Measurements from ENCODE around the gene DOCK2. TPM values are rescaled to one million over a fixed set of nuclear protein-coding genes. Genes with fewer than 3 reads are reported as not detected.

Gene DOCK2
- total and polyA plus RNA-seq, 2 of the 8 experiments (the other 6 are each of a cell fraction or from before 2014, with no cell fraction given) = 3.9 to 5.7 TPM

GRCh38 chr5:169732841-169733240 is 95.8 kb downstream of the DOCK2 start:
- Histone ChIP-seq H3K4me3 (ENCODE audit: extremely low read depth in 1 of 4, insufficient read depth in 2 of 4, low read depth in 3 of 4, low read length in 4 of 4) (no peak overlapping the region), H3K14ac (ENCODE audit: insufficient read length) (no peak overlapping the region), H3K27me3 (replicated peaks in 1 of 4; ENCODE audit: control insufficient read depth in 3 of 4, extremely low read depth in 1 of 4, insufficient read depth in 3 of 4, low read length in 3 of 4) (no peaks in the 10 kb centered on the region), H4K5ac (ENCODE audit: insufficient read length, low read depth, low read length) (no peak overlapping the region), H3K79me1 (ENCODE audit: low read depth, low read length) (no peaks in the 10 kb centered on the region), H3K27ac (ENCODE audit: low read depth, low read length) (no peak overlapping the region), H4K20me1 (replicated peaks in 1 of 2; ENCODE audit: control insufficient read depth in 1 of 2, insufficient read depth in 2 of 2, low read length in 2 of 2) (no peaks in the 10 kb centered on the region), H2AFZ (ENCODE audit: low read length) (no peak overlapping the region), H3K79me2 (ENCODE audit: control insufficient read depth in 1 of 2, insufficient read depth in 2 of 2, low read length in 2 of 2) (no peaks in the 10 kb centered on the region), H2BK20ac (ENCODE audit: low read length) (no peak overlapping the region), H3K4me1 (replicated peaks in 1 of 4; ENCODE audit: control insufficient read depth in 3 of 4, insufficient read depth in 4 of 4, low read length in 3 of 4) (no peaks in the 10 kb centered on the region), H2BK12ac (ENCODE audit: low read depth, low read length) (no peak overlapping the region), H3K4ac (replicated peaks; ENCODE audit: insufficient read length, low read depth, low read length) (no peak overlapping the region), H3K18ac (ENCODE audit: extremely low read depth, low read length) (no peak overlapping the region), H3K56ac (replicated peaks; ENCODE audit: insufficient read length, low read depth, low read length) (no peak overlapping the region), H3K36me3 (ENCODE audit: control insufficient read depth in 2 of 4, insufficient read depth in 4 of 4, low read length in 3 of 4) (no peaks in the 10 kb centered on the region; a peak in 1 of 8 replicates), H3K23ac (ENCODE audit: insufficient read length) (no peak overlapping the region), H2BK15ac (ENCODE audit: low read length) (no peak overlapping the region), H3K4me2 (ENCODE audit: insufficient read depth in 1 of 2, low read depth in 2 of 2, low read length in 2 of 2) (no peak overlapping the region), H4K91ac (replicated peaks; ENCODE audit: insufficient read length, low read length) (no peak overlapping the region), H3K9ac (replicated peaks in 1 of 4; ENCODE audit: extremely low read depth in 1 of 4, low read depth in 3 of 4, low read length in 3 of 4) (no peak overlapping the region), H4K8ac (ENCODE audit: extremely low read depth, insufficient read depth, low read length) (no peak overlapping the region), H2BK5ac (ENCODE audit: low read depth, low read length) (no peak overlapping the region), H3K9me3 (ENCODE audit: insufficient read depth in 2 of 2, low read depth in 1 of 2, low read length in 1 of 2) (no peaks in the 10 kb centered on the region), H3K23me2 (ENCODE audit: low read depth, low read length) (no peaks in the 10 kb centered on the region), H2AK5ac (ENCODE audit: low read depth, low read length) (no peak overlapping the region), H2BK120ac (replicated peaks; ENCODE audit: low read depth, low read length) (no peak overlapping the region)
- CTCF ChIA-PET (ENCODE audit: partially characterized antibody) = interaction anchor here (0.9 kb wide), 1 partner anchor 8 kb away, joined by 4 read pairs; no protein-coding TSS in a partner anchor
- DNase-seq (ENCODE audit: low read depth in 1 of 2, low spot score in 2 of 2) (no peak), FAIRE-seq (no peak)
- POLR2A ChIA-PET (ENCODE audit: partially characterized antibody) = interaction anchor here (0.8 kb wide), 1 partner anchor 8 kb away, joined by 3 read pairs; no protein-coding TSS in a partner anchor
- no peak for TF ChIP-seq SAP30 (IDR thresholded peaks at IDR 0.05; ENCODE audit: insufficient read depth, insufficient replicate concordance, low read length)
- TF ChIP-seq USF2 (IDR thresholded peaks at IDR 0.05; ENCODE audit: low read length) = no peak
- no peak for TF ChIP-seq KDM5A (IDR thresholded peaks at IDR 0.05; ENCODE audit: low read length)
- no peak for TF ChIP-seq GABPA (IDR thresholded peaks at IDR 0.05; ENCODE audit: borderline replicate concordance, insufficient read depth, low read length)
- 100% methylated on average over 1 of the region's 1 CpG; no CpG with 5 or more reads in 1 of the 2 experiments for WGBS, 2 experiments (ENCODE audit: extremely low coverage in 1 of 2, insufficient coverage in 1 of 2, insufficient read length in 1 of 2, insufficient replicate concordance in 2 of 2, low coverage in 1 of 2, low lambda C conversion rate in 2 of 2, missing lambda C conversion rate in 1 of 2)
